Activated T-cell treated with anti-CD3 and anti-CD28 coated beads, Interleukin-2, amount 50 U/mL, for 72 hours (primary cell): ENCODE results near the gene PRKG1. TPM values are rescaled to one million over a fixed set of nuclear protein-coding genes. Genes with fewer than 3 reads are reported as not detected.
A peak's percentile ranks its signal among the peaks of the same experiment; 100 is the strongest.
"Not testable (repeated sequence)": the region's sequence is repeated elsewhere in the genome, so short reads cannot be mapped to it uniquely, and the experiment has no call there.

Experiments
- ATAC-seq, 2 donors: fragments of 150-1000 bp; cut with Tn5 transposase; replicated peaks in 1 of 2; 2 replicates each; pipeline ENCODE4 v1.10.0; 2021; ENCODE audit warnings: moderate library complexity in 2 of 2, mild to moderate bottlenecking in 1 of 2
- DNase-seq, 2 donors: peaks; one replicate each; pipeline ENCODE4 v3.0.0; 2021 to 2022; ENCODE audit warnings: mixed read lengths in 1 of 2
- H3K27ac Mint-ChIP-seq: one replicate; pipeline ENCODE4 v1.8.0; 2022; ENCODE audit warnings: mild to moderate bottlenecking, moderate library complexity, mixed read lengths
- H3K27me3 Mint-ChIP-seq: one replicate; pipeline ENCODE4 v1.8.0; 2022; ENCODE audit warnings: low read depth, mixed read lengths
- H3K36me3 Mint-ChIP-seq, 2 donors: one replicate each; pipeline ENCODE4 v1.8.0; 2022; ENCODE audit warnings: mixed read lengths in 2 of 2, mild to moderate bottlenecking in 1 of 2; ENCODE audit not compliant: insufficient read depth in 2 of 2
- H3K4me1 Mint-ChIP-seq: one replicate; pipeline ENCODE4 v1.8.0; 2022; ENCODE audit warnings: low read depth, mixed read lengths
- H3K4me3 Mint-ChIP-seq, 2 donors: one replicate each; pipeline ENCODE4 v1.8.0; 2022; ENCODE audit warnings: mild to moderate bottlenecking in 2 of 2, mixed read lengths in 2 of 2, moderate library complexity in 2 of 2
- H3K9me3 Mint-ChIP-seq, 2 donors: one replicate each; pipeline ENCODE4 v1.8.0; 2022; ENCODE audit warnings: mixed read lengths in 2 of 2
- total RNA-seq, 2 donors: library from RNA; stranded (reverse); gene quantifications; one replicate each; pipeline ENCODE4 v1.2.3, GENCODE V29; 2022

Gene PRKG1
- total RNA-seq, 2 donors from 2014 or later, result not detected

DNA sequence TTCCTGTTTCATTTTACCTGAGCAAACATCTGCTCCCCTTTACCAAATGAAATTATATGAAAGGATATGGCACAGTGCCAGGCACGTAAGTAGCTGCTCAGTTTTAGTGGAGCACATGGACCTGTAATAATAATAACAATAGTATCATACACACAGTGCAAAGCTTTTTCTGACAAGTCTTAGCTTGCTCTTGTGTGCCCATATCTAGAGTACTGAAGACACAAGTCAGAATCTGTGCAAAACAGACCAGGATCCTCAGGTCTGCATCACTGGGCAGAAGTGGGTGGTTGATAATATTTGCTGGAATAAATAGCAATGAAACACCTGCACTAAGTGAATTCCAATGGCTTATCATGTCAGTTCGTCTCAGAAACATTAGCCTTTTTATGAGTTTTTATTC lies 1154.3 kb downstream of the PRKG1 start:
- Mint-ChIP-seq H3K36me3 (peaks cover 3% of the 10 kb centered on the region in 2 donors), H3K27ac (no peak overlapping the region), H3K27me3 (peaks cover 11% of the 10 kb centered on the region), H3K9me3 (no peaks in the 10 kb centered on the region), H3K4me3 (no peak overlapping the region), H3K4me1 (peaks cover 9% of the 10 kb centered on the region)
- DNase-seq, result no peak
- ATAC-seq, result no peak

DNA sequence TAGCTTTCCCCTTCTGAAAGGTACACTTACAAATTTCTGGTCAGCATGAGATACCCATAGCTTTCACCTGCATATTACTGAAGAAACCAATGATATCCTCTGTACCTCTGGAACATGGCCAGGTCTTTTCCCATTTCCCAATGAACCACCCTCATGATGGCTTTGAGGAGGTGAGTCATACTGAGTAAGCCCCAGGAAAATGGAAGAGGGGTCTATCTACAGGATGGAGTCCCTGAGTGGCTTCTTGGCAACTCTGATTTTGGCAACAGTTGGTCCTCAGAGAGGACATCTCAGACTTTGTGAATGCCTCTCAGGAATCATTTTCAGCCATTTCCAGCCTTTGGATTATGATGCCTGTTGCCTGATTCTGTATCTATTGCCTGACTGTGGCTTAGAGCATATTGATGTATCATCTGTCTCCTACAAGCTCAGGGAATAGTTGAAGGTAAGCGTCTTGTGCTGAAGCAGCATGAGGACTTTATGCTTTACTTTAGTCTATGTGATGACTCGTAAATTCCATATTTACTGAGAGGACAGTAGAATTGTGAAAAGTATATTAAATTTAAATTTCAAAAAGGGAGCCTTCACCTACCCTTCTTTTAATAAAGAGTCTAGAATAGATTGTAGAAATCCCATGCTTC lies 1155.1 kb downstream of the PRKG1 start:
- Mint-ChIP-seq H3K36me3 (peaks cover 3% of the 10 kb centered on the region in 2 donors), H3K9me3 (no peaks in the 10 kb centered on the region), H3K27me3 (peaks cover 11% of the 10 kb centered on the region), H3K27ac (no peak overlapping the region), H3K4me1 (peaks cover 9% of the 10 kb centered on the region), H3K4me3 (no peak overlapping the region)
- ATAC-seq (no peak), DNase-seq (no peak)

DNA sequence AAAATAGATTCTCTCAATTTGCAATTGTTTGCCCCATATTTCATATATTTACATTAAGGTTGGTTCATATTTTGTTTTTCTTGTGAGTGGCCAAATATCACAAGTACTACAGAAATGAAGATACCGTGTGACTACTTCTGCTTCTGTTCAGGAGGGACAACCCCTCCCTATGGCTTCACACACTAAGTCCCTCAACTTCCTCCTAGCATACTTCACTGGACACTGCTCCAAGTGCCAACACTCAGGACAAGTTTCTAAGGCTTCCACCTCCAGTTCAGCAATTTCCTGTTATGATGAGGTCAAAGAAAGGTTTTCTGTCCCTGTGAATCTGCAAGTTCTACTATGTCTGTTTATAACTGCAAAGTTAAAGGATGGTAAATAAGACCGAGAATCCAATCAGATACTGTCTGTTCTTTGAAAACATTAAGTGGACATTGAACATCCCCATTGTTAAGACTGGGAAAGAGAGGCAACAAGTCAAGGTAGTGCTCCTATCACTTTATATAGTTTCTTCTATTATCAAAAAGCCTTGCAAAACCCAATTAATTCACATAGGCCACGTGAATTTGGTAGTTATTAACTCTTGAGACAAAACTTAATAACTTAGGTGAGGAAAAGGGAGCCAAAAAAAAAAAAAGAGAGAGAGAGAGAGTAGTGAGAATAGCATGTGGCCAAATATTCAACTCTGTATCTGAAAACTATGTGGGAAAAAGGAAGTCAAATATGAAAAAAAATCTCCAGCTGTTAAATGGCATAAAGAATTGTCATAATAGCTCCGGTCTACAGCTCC lies 1158.5 kb downstream of the PRKG1 start:
- H3K27me3 Mint-ChIP-seq, result peaks cover 11% of the 10 kb centered on the region
- DNase-seq (no peak), ATAC-seq (no peak)
- H3K4me3 Mint-ChIP-seq, result peak overlapping the region; percentile 50 to 84
- no peaks in the 10 kb centered on the region for H3K9me3 Mint-ChIP-seq
- H3K27ac Mint-ChIP-seq, result no peak overlapping the region
- peaks cover 3% of the 10 kb centered on the region in 2 donors for H3K36me3 Mint-ChIP-seq
- peaks cover 9% of the 10 kb centered on the region for H3K4me1 Mint-ChIP-seq

GRCh38 chr10:52233351-52233991 lies 1159.2 kb downstream of the PRKG1 start:
- Mint-ChIP-seq H3K4me3 (peak overlapping the region; percentile 50 to 84), H3K27me3 (peaks cover 11% of the 10 kb centered on the region)
- ATAC-seq, H3K9me3 Mint-ChIP-seq, DNase-seq, H3K4me1 Mint-ChIP-seq, H3K27ac Mint-ChIP-seq, H3K36me3 Mint-ChIP-seq: not testable (repeated sequence)

GRCh38 chr10:52239771-52240170 lies 1165.5 kb downstream of the PRKG1 start:
- ATAC-seq (no peak), DNase-seq (no peak)
- H3K4me3 Mint-ChIP-seq, result no peak overlapping the region
- H3K27me3 Mint-ChIP-seq, result no peaks in the 10 kb centered on the region
- H3K4me1 Mint-ChIP-seq, result no peaks in the 10 kb centered on the region
- H3K27ac Mint-ChIP-seq, result no peak overlapping the region
- no peaks in the 10 kb centered on the region for H3K36me3 Mint-ChIP-seq
- H3K9me3 Mint-ChIP-seq, result no peaks in the 10 kb centered on the region

- no peaks in the 10 kb centered on the region for H3K9me3 Mint-ChIP-seq
- no peaks in the 10 kb centered on the region for H3K36me3 Mint-ChIP-seq
- H3K27me3 Mint-ChIP-seq, result no peaks in the 10 kb centered on the region
- ATAC-seq, result no peak
- H3K4me1 Mint-ChIP-seq, result no peaks in the 10 kb centered on the region
- no peak overlapping the region for H3K4me3 Mint-ChIP-seq
- H3K27ac Mint-ChIP-seq, result no peak overlapping the region
- no peak for DNase-seq
These were observed 1171.3 kb downstream of the PRKG1 start for GRCh38 chr10:52245547-52245946.

- H3K4me1 Mint-ChIP-seq, ATAC-seq, H3K36me3 Mint-ChIP-seq, DNase-seq, H3K4me3 Mint-ChIP-seq, H3K9me3 Mint-ChIP-seq, H3K27ac Mint-ChIP-seq, H3K27me3 Mint-ChIP-seq: not testable (repeated sequence)
These were observed 1173.6 kb downstream of the PRKG1 start for GRCh38 chr10:52247929-52248328.

DNA sequence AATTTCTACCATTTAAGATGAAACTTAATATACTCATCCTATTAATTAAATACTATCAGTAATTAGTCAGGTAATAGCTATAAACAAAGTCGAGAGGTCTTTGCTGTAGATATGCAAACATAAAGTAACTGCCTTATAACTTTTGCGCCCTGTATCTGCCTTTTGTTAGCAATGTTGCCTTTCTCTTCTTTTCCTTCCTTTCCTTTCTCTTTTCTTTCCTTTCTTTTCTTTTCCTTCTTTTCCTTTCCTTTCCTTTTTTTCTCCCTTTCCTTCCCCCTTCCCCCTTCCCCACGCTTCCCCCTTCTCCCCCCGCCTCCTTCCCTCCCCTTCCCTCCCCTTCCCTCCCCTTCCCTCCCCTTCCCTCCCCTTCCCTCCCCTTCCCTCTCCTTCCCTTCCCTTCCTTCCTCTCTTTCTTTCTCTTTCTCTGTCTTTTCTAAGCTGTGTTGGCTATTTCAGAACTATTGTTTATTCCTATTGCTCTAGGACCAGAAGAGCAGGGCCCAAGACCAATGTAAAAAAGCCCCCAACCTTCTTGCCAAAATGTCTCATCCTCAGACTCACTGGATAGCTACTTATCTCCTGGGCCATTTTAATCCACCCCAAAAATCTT lies 1174.5 kb downstream of the PRKG1 start:
- Mint-ChIP-seq H3K4me3 (no peak overlapping the region), H3K4me1 (no peaks in the 10 kb centered on the region), H3K27ac (no peak overlapping the region), H3K27me3 (no peaks in the 10 kb centered on the region), H3K9me3 (no peaks in the 10 kb centered on the region), H3K36me3 (no peaks in the 10 kb centered on the region)
- DNase-seq, result no peak
- no peak for ATAC-seq

DNA sequence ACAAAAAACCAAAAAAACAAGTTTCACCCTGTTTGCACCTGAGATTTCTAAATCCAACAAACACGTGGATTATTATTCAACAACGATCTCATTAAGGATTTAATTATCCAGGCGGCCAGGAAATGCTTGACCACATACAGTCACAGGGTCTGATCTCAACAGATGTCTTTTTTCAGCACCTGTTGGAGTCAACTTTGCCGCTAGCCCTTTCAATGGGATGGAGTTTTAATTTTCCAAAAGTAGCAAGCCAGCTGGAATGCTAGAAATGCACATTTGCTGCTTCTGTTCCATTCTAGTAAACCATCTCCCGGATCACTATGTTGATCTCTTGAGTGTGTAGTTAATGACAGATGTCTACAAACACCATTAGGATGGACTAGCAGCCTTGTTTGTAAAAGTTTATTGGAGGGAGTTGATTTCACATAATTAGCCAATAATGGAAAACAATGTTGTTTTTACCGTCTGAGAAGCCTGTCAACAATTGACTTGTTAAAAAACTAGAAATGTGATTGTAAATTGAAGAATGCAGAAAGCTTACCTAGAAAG lies 1175.6 kb downstream of the PRKG1 start:
- Mint-ChIP-seq H3K36me3 (no peaks in the 10 kb centered on the region), H3K27ac (no peak overlapping the region), H3K27me3 (no peaks in the 10 kb centered on the region), H3K4me1 (no peaks in the 10 kb centered on the region), H3K4me3 (no peak overlapping the region), H3K9me3 (no peaks in the 10 kb centered on the region)
- ATAC-seq, result no peak
- DNase-seq, result no peak

GRCh38 chr10:52250510-52250909 lies 1176.2 kb downstream of the PRKG1 start:
- no peaks in the 10 kb centered on the region for H3K4me1 Mint-ChIP-seq
- no peaks in the 10 kb centered on the region for H3K27me3 Mint-ChIP-seq
- no peaks in the 10 kb centered on the region for H3K36me3 Mint-ChIP-seq
- DNase-seq (no peak), ATAC-seq (no peak)
- H3K9me3 Mint-ChIP-seq, result no peaks in the 10 kb centered on the region
- H3K4me3 Mint-ChIP-seq, result no peak overlapping the region
- no peak overlapping the region for H3K27ac Mint-ChIP-seq

DNA sequence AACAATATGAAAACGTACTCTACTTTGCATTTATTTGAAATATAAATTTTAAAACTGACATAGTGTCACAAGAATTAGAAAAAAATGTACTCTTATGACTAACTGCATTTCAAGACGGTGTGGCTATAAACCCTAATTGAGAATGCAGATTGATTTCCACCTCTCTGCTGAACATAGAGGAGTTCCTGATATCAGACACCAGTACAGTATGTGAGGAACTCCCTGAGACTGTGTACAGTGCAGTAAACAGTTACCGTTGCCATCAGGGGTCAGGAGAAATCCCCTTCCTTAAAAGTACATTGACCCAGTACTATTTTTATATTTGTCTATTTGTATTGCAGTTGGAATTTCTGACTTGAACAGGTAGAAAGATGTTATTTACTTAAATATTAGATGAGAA lies 1178.0 kb downstream of the PRKG1 start:
- DNase-seq, result no peak
- H3K4me1 Mint-ChIP-seq, result no peaks in the 10 kb centered on the region
- no peak overlapping the region for H3K4me3 Mint-ChIP-seq
- no peak for ATAC-seq
- H3K27me3 Mint-ChIP-seq, result no peaks in the 10 kb centered on the region
- no peaks in the 10 kb centered on the region for H3K36me3 Mint-ChIP-seq
- no peaks in the 10 kb centered on the region for H3K9me3 Mint-ChIP-seq
- no peak overlapping the region for H3K27ac Mint-ChIP-seq

GRCh38 chr10:52256832-52257691 lies 1182.8 kb downstream of the PRKG1 start:
- H3K9me3 Mint-ChIP-seq, result no peaks in the 10 kb centered on the region
- H3K27ac Mint-ChIP-seq, result no peak overlapping the region
- no peak overlapping the region for H3K4me3 Mint-ChIP-seq
- no peaks in the 10 kb centered on the region for H3K36me3 Mint-ChIP-seq
- no peaks in the 10 kb centered on the region for H3K27me3 Mint-ChIP-seq
- no peaks in the 10 kb centered on the region for H3K4me1 Mint-ChIP-seq
- ATAC-seq (peak; percentile 26 to 31), DNase-seq (no peak)
